NCI-H1048 (cell line): ENCODE data around the gene PARD3.

ENCODE experiments used
- DNase-seq: peaks from one replicate; lab custom pipeline; 2025; lab: John Stamatoyannopoulos, UW

PARD3 gene

GRCh38 chr10:34252111-34252510 is 563.0 kb downstream of the PARD3 start:
- DNase-seq = no peak

GRCh38 chr10:34251177-34251576 is 563.9 kb downstream of the PARD3 start:
- DNase-seq = no peak

GRCh38 chr10:34250722-34251121 is 564.4 kb downstream of the PARD3 start:
- no peak for DNase-seq

GRCh38 chr10:34249634-34250033 is 565.5 kb downstream of the PARD3 start:
- no peak for DNase-seq

GRCh38 chr10:34247560-34247959 is 567.5 kb downstream of the PARD3 start:
- no peak for DNase-seq

- DNase-seq = no peak
Observed at GRCh38 chr10:34244756-34245484, 570.2 kb downstream of the PARD3 start.

- no peak for DNase-seq
Observed at GRCh38 chr10:34241226-34242000, 573.7 kb downstream of the PARD3 start.

- no peak for DNase-seq
Observed at GRCh38 chr10:34240039-34240438, 575.1 kb downstream of the PARD3 start.

GRCh38 chr10:34237898-34238455 is 577.1 kb downstream of the PARD3 start:
- DNase-seq = no peak

GRCh38 chr10:34236931-34237330 is 578.2 kb downstream of the PARD3 start:
- DNase-seq = no peak

GRCh38 chr10:34235164-34235832 is 579.8 kb downstream of the PARD3 start:
- DNase-seq = no peak

GRCh38 chr10:34232481-34232880 is 582.6 kb downstream of the PARD3 start:
- no peak for DNase-seq

GRCh38 chr10:34231441-34232180 is 583.5 kb downstream of the PARD3 start:
- DNase-seq = no peak

GRCh38 chr10:34229917-34230316 is 585.2 kb downstream of the PARD3 start:
- DNase-seq = no peak

GRCh38 chr10:34228066-34228465 is 587.0 kb downstream of the PARD3 start:
- DNase-seq = no peak

GRCh38 chr10:34224639-34225038 is 590.5 kb downstream of the PARD3 start:
- no peak for DNase-seq

- DNase-seq = no peak
Observed at GRCh38 chr10:34223658-34224057, 591.4 kb downstream of the PARD3 start.

GRCh38 chr10:34222359-34222758 is 592.7 kb downstream of the PARD3 start:
- no peak for DNase-seq

GRCh38 chr10:34219753-34220548 is 595.1 kb downstream of the PARD3 start:
- DNase-seq = no peak

GRCh38 chr10:34217524-34217923 is 597.6 kb downstream of the PARD3 start:
- no peak for DNase-seq

- DNase-seq = no peak
Observed at GRCh38 chr10:34216348-34216945, 598.6 kb downstream of the PARD3 start.
